Activated naive CD4-positive, alpha-beta T cell treated with anti-CD3 and anti-CD28 coated beads, Interleukin-2, amount 50 U/mL, for 72 hours (primary cell): ENCODE results near the gene LZTS3. TPM values are rescaled to one million over a fixed set of nuclear protein-coding genes. Genes with fewer than 3 reads are reported as not detected.
"Not testable (repeated sequence)": the region's sequence is repeated elsewhere in the genome, so short reads cannot be mapped to it uniquely, and the experiment has no call there.

Source experiments
- ATAC-seq, 2 donors: fragments of 150-1000 bp; cut with Tn5 transposase; 2 replicates each; pipeline ENCODE4 v1.10.0; 2021; ENCODE audit warnings: mild to moderate bottlenecking in 2 of 2, moderate library complexity in 2 of 2
- DNase-seq, 2 donors: peaks; one replicate each; pipeline ENCODE4 v3.0.0; 2021 to 2022; ENCODE audit warnings: low spot score in 2 of 2
- H3K27ac Mint-ChIP-seq, 2 donors: one replicate each; pipeline ENCODE4 v1.8.0; 2022; ENCODE audit warnings: mild to moderate bottlenecking in 2 of 2, mixed read lengths in 2 of 2
- H3K36me3 Mint-ChIP-seq, 2 donors: one replicate each; pipeline ENCODE4 v1.8.0; 2022; ENCODE audit warnings: mixed read lengths in 2 of 2
- H3K9me3 Mint-ChIP-seq, 2 donors: one replicate each; pipeline ENCODE4 v1.8.0; 2022; ENCODE audit warnings: mixed read lengths in 2 of 2
- total RNA-seq, 2 donors: library from RNA; stranded (reverse); gene quantifications; one replicate each; pipeline ENCODE4 v1.2.3, GENCODE V29; 2022

The LZTS3 gene
- total RNA-seq, 2 donors from 2014 or later: 2.0 to 4.2 TPM

DNA sequence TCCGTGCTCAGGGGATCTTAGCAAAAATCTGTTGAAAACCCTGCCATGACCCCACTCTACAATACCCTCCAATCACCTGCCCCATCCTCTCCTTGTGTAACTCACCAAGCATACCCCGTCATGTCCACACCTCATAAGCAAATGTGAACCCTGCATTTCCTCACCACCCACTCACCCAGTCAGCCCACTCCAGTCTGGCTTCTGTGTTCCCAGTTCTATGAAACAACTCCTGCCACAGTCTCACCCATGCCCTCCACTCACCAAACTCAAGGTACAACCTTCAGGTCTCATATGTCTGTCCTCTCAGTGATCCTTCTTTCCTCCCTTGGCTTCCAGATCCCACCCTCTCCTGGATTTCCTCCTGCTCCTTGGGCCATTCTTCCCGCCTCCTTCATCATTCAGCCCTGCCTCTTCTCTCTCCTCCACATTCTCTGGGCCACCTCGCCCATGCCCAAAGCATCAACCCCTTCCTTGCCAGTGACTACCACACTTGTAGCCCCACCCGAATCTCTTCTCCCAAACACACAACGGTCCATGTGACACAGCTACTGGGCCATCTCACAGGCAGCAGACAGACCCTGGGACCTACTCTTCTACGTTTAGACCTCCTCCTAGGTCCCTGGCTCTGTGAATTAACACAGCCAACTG is 22.4 kb upstream of the LZTS3 start:
- Mint-ChIP-seq H3K36me3 (peaks cover 12 to 23% of the 10 kb centered on the region in 2 donors), H3K27ac (peak overlapping the region; percentile 62), H3K9me3 (no peaks in the 10 kb centered on the region)
- DNase-seq (no peak), ATAC-seq (no peak)

DNA sequence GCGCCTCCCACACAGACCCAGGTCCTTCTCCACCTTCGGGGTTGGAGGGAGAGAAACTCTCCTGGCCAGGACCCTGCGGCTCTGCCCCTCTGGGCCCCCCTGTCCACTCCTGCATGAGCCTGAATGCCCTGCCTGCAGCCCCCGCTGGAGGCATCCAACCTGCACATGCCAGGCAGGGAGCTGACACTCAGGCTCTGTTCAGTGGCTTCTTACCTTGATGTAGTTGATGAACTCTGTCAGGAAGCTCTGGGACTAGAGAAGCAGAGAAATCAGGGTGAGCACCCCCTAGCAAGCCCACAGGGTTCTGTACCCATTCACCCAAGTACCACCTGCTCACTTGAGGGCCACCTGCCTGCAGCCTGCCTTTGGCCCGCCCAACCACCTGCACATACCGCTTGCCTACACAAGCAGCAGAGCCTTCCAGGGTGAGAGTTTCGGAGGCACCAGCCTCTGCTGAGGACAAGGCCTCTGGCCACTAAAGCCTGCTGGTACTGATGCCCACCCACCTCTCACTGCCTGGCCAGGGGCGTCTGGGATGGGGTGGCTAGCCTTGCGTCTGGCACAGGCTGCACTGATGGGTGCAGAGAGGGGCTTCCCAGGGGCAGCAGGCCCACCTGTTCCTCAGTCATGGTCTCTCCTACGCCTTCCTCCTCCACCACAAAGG is 21.4 kb upstream of the LZTS3 start:
- Mint-ChIP-seq H3K9me3 (no peaks in the 10 kb centered on the region), H3K36me3 (peaks cover 5 to 17% of the 10 kb centered on the region in 2 donors), H3K27ac (peak overlapping the region in 1 of 2 donors; percentile 88)
- no peak for ATAC-seq
- no peak for DNase-seq

DNA sequence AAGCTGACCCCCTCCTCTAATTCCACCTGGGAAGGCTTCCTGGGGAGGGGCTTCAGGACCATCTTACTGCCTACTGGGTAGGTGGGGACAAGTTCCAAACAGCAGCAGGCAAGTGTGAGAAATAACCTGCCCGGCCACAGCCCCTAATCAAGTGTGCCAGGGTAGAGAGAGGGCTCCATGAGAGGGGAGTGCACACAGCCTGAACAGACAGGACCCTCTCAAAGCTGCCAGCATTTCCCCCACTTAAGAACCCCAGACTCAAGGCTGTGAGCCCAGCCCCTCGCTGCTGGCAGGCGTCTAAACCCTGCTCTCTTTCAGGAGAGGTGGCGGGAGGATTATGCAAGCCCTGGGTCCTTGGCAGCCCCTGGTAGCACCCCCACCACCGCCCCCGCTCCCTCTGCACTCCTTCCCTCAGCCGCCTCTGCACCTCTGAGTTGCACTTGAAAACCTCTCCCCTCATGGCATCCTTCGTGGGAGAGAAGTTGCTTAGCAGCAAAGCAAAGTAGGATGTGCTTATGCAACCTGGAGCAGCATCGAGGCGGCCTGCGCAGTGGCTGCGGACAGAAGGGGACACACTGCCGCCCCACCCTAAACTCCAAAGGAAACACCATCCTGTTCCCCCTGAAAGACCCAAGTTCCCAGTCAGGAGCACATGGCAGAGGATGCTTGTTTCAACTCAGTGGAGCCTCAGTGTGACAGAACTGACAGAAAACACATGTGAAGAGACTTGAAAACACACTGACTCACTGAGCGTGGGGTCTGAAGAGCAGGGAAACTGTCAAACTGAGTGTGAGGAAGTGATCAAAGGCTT is 20.7 kb upstream of the LZTS3 start:
- H3K36me3 Mint-ChIP-seq: peaks cover 0 to 17% of the 10 kb centered on the region in 2 donors

DNA sequence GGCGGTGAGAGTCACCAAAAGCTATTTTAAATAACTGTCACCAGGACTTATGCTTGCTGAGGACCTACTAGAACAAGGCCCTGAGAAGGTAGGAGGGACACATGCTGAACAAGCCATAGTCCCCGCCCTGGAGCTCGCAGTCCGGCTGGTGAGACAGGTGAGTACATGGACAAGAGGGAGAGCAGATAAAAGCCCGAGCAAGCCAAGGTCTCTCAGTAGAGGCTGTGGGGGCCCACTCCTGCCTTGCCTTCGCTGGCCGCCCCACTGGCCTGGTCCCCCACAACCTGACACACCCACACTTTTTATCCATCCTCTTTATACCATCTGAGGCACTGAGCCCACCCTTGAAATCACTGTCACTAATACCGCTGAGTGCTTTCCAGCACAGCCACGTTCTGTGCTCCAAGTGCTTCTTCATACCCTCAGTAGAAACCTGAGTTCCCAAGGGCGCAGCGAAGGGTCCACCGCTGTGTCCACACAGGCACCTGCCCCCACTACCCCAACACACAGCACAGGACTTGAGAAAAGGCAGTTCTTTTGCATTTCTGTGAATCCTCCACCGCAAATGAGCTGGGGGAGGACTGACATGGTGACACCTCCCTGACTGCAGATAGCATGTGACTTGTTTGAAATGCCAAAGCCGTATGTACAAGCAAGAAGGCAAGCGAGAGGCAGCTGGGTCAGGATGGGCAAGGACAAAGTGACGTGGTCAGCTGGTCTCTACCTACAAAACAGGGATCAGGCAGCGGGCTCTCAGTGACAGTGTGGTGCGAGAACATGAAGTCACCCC is 19.1 kb upstream of the LZTS3 start:
- H3K27ac Mint-ChIP-seq: peak overlapping the region; percentile 12 to 76
- H3K9me3 Mint-ChIP-seq: no peaks in the 10 kb centered on the region
- ATAC-seq (no peak), DNase-seq (no peak)
- H3K36me3 Mint-ChIP-seq: peaks cover 0 to 17% of the 10 kb centered on the region in 2 donors

More for the DNA sequence above, 20.7 kb upstream of the LZTS3 start:
- H3K9me3 Mint-ChIP-seq: no peaks in the 10 kb centered on the region
- H3K27ac Mint-ChIP-seq: no peak overlapping the region
- peak; percentile 37 to 67 for ATAC-seq
- no peak for DNase-seq

DNA sequence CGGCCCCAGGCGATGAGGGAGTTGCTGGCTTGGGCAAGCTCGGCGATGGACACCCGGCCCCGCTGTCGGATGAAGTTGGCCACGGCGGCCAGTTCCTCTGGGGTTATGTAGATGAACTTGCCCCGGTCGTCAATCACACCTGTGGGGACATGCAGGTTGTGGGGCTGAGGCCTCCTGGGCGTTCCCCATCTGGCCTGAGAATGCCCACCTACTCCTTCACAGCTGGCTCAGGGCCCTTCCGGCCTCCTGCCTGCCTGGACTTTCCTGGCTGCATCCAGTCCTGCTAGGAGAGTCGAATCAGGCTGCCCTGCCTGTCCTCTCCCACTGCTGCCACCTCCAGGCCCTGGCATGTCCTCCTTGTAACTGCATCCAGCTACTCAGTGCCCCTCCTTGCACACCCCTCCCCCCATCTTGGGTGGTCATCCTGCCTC is 17.3 kb upstream of the LZTS3 start:
- DNase-seq (no peak), ATAC-seq (no peak)
- Mint-ChIP-seq H3K9me3 (no peaks in the 10 kb centered on the region), H3K36me3 (peaks cover 0 to 12% of the 10 kb centered on the region in 2 donors), H3K27ac (peak overlapping the region in 1 of 2 donors; percentile 12)

DNA sequence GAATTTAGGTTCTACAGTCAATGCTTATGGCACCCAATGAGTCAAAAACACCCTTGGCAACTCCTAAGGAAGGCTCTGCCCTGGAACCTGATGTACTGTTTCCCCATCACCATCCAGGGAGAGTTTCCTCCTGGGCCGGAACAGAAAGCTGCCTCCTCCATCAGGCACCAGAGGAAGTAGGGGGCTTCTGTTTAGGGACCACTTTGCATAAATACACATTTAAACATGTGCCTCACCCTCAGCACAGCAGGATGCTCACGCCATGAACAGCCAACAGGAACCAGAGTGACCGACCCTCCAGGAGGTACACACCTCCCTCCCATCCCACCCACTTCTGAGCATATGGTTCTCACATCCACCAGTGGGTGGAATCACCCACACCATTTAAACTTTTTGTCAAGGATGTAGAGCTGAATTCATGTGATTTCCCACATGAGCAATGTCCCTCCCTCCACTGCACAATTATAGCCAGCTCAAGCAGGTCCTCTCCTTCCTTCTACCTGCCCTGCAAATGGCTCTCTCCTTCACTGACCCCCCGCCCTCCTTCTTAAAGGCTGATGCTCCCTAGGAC is 16.3 kb upstream of the LZTS3 start:
- Mint-ChIP-seq H3K9me3 (no peaks in the 10 kb centered on the region), H3K36me3 (peaks cover 0 to 6% of the 10 kb centered on the region in 2 donors), H3K27ac (peak overlapping the region; percentile 35 to 89)
- DNase-seq: no peak
- peak in 1 of 2 donors; percentile 17 for ATAC-seq

DNA sequence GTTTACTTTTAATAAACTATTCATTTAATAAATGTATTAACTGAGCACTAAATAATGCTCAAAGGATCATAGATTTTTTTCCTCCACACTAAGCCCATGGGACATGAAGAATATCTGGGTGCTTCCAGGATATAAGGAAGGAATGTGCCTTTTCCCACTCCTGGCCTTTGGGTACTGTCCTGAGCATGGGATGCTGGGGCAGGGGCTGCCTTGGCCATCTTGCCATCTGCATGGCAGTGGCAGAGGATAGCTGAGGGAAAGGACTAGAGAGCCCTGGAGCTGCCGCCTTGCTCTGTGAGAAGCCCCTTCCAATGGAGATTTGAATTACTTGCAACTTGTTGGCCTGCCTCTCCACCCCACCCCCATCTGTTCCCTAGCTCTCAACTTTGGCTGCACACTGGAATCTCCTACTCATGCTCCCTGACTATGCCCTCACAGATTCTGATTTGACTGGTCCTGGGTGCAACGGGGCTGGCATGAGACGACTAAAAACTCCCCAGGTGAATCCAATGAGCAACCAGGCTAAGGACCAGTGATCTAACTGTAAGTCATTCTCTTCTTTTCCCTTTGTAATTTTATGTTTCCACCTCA is 15.6 kb upstream of the LZTS3 start:
- DNase-seq (no peak), ATAC-seq (peak in 1 of 2 donors; percentile 34)
- Mint-ChIP-seq H3K9me3 (no peaks in the 10 kb centered on the region), H3K36me3 (peaks cover 0 to 6% of the 10 kb centered on the region in 2 donors), H3K27ac (peak overlapping the region; percentile 8 to 89)

DNA sequence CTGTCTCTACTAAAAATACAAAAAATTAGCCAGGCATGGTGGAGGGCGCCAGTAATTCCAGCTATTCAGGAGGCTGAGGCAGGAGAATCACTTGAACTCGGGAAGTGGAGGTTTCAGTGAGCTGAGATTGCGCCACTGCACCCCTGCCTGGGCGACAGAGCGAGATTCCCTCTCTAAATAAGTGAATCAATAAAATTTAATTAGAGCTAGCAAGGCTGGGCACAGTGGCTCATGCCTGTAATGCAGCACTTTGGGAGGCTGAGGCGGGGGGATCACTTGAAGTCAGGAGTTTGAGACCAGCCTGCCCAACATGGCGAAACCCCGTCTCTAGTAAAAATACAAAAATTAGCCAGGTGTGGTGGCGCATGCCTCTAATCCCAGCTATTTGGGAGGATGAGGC is 14.5 kb upstream of the LZTS3 start:
- ATAC-seq, DNase-seq, H3K9me3 Mint-ChIP-seq, H3K27ac Mint-ChIP-seq, H3K36me3 Mint-ChIP-seq: not testable (repeated sequence)

DNA sequence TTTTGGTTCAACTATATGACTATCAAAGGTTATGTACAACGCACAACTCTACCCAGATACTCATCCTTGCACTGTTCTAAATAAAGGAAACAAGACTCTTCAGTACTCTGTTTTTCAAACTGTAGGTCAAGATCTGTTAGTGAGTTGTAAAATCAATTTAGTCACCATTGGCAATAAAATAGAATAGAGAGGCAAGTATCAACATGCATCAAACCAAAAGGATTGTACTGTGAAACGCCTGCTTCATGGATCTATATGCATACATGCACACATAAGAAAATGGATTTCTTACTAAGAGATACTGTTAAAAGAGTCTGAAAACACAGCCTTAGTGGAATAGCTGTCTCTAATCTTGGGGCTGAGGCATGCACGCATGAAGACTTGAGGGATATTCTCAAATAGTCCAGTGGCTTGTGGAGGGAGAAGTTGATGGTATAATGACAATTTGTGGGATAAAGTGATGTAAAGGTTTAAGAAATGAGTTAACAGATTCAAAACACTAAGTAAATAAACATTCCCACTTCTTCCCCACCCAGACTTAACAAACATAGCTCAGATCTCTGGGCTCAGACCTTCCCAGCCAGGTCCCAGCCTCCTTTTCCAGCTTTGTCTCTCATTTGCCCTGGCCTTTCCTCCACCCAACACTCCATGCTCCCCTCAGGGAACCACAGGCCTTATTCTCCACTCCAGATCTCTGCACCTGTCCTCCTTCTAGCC is 10.7 kb upstream of the LZTS3 start:
- Mint-ChIP-seq H3K36me3 (no peaks in the 10 kb centered on the region), H3K27ac (peak overlapping the region in 1 of 2 donors; percentile 22), H3K9me3 (no peaks in the 10 kb centered on the region)
- ATAC-seq (no peak), DNase-seq (no peak)

DNA sequence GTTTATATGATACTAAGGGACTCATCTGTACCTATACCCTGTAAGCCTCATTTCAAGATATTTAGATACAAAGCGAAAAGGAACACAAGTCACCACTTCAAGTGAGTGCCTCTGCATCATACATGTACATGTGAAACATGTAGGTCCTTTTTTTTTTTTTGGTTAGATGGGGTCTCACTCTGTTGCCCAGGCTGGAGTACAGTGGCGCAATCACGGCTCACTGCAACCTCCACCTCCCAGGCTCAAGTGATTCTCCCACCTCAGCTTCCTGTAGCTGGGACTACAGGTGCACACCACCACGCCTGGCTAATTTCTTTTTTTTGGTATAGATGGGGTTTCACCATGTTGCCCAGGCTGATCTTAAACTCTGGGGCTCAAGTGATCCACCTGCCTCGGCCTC is 9.1 kb upstream of the LZTS3 start:
- H3K27ac Mint-ChIP-seq, ATAC-seq, DNase-seq, H3K36me3 Mint-ChIP-seq, H3K9me3 Mint-ChIP-seq: not testable (repeated sequence)

DNA sequence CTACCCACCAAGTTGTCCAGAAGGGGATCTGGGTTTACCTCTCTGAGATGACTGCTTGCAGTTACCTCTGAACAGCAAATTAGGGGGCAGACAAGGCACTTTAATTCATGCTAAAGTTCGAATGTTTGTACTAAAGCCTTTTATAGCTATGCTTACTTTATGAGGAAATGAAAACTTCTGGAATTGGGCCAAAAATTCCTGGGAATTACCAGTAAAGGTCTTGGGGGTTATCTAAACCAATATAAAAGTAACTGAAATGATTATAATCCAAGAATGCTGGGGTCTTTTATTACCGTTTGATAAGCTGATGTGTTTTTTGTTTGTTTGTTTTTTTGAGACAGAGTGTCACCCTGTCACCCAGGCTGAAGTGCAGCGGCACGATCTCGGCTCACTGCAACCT is 7.9 kb upstream of the LZTS3 start:
- ATAC-seq (no peak), DNase-seq (no peak)
- H3K36me3 Mint-ChIP-seq: no peaks in the 10 kb centered on the region
- H3K27ac Mint-ChIP-seq: no peak overlapping the region
- H3K9me3 Mint-ChIP-seq: no peaks in the 10 kb centered on the region

DNA sequence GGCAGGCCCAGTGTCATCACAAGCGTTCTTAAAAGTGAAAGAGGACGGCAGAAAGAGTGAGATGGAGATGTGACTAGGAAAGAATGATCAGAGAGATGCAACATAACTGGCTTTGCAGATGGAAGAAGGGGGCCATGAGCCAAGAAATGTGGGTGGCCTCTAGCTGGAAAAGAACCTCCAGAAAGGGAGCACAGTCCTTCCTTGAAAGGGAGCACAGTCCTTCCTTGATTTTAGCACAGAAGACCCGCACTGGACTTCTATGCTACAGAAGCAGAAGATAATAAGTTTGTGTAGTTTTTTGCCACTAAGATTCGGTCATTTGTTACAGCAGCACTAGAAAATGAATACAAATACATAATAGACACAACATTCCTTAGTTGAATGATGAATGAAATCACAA is 7.0 kb upstream of the LZTS3 start:
- no peaks in the 10 kb centered on the region for H3K36me3 Mint-ChIP-seq
- no peaks in the 10 kb centered on the region for H3K9me3 Mint-ChIP-seq
- DNase-seq (no peak), ATAC-seq (no peak)
- no peak overlapping the region for H3K27ac Mint-ChIP-seq

DNA sequence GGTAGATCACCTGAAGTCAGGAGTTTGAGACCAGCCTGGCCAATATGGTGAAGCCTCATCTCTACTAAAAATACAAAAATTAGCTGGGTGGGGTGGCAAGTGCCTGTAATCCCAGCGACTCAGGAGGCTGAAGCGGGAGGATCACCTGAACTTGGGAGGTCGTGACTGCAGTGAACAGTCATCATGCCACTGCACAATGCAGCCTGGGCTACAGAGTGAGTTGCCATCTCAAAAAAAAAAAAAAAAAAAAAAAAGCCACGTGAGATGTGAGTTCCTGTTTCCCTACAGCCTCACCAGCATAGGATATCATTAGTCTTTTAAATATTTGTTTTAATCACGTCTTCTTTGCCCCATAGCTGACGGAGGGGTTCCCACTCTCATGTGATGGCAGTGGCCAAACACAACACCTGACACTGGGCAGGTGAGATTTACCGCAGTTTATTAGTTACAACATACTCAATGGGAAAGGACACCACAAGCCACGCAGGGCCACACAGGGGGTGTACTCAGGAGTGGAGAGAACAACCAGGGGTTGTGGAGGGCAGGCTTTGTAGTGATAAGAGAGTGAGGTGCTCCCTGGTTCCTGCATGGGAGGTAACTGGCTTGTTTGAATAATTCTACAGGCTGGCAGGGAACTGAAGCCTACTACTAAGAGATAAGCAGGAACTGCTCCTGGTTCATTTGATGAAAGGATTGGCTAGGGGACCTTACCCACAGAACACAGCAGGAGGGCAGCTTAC is 4.6 kb upstream of the LZTS3 start:
- Mint-ChIP-seq H3K27ac (peak overlapping the region in 1 of 2 donors; percentile 37), H3K36me3 (no peaks in the 10 kb centered on the region), H3K9me3 (no peaks in the 10 kb centered on the region)
- ATAC-seq: no peak
- DNase-seq: no peak

DNA sequence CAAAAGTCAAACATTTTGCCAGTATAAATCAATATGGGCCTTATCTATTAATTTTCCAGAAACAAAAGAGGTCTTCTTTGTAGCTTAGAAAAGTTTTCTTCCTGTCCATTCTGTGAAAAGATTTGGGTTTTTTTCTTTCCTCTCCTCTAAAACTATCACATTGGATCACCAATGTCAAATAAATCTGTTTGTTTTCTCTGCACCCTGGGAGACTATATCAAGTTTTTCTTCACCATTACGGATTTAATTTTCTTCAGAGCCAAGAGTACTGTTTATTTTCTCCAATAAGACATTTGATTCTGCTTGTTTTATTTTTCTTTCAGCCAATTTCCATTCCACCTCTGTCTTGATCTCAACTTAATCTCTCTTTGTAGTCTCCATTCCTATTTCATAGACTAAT is 1.9 kb upstream of the LZTS3 start:
- ATAC-seq (no peak), DNase-seq (no peak)
- H3K9me3 Mint-ChIP-seq: no peaks in the 10 kb centered on the region
- no peak overlapping the region for H3K27ac Mint-ChIP-seq
- no peaks in the 10 kb centered on the region for H3K36me3 Mint-ChIP-seq
